MCF 10A (cell line): ENCODE results near the gene POLE3. TPM values are rescaled to one million over a fixed set of nuclear protein-coding genes. Genes with fewer than 3 reads are reported as not detected.

Source experiments
- BruUV-seq: library from RNA; stranded (reverse); fragments of 400-500 nt; replicated peaks from 2 replicates; lab custom pipeline; 2021; lab: Mats Ljungman, UMichigan
- CTCF ChIA-PET: fragments of 300-600 bp; sonication (Branson Sonifier 250); formaldehyde crosslinking; extraction: SDS; loops from one replicate; lab custom pipeline; 2021; ENCODE audit warnings: antibody characterized with exemption, inconsistent platforms; lab: Yijun Ruan, JAX
- POLR2A ChIA-PET: fragments of 300-600, 350-650 bp; sonication (Branson Sonifier 250); formaldehyde crosslinking; extraction: SDS; loops from one replicate; lab custom pipeline; 2020; ENCODE audit warnings: antibody characterized with exemption, inconsistent platforms; lab: Yijun Ruan, JAX
- DNase-seq: peaks from one replicate; pipeline ENCODE4 v3.0.0-alpha.2; 2018; ENCODE audit not compliant: unreplicated experiment
- H3K27ac Mint-ChIP-seq: one replicate; pipeline ENCODE4 v1.8.0; 2022; ENCODE audit warnings: mild to moderate bottlenecking, low read depth, mixed read lengths; ENCODE audit not compliant: unreplicated experiment
- H3K27me3 Mint-ChIP-seq: one replicate; pipeline ENCODE4 v1.8.0; 2022; ENCODE audit warnings: mixed read lengths; ENCODE audit not compliant: insufficient read depth, unreplicated experiment
- H3K36me3 Mint-ChIP-seq: one replicate; pipeline ENCODE4 v1.8.0; 2022; ENCODE audit warnings: mild to moderate bottlenecking, moderate library complexity, mixed read lengths; ENCODE audit not compliant: insufficient read depth, unreplicated experiment
- H3K4me1 Mint-ChIP-seq: one replicate; pipeline ENCODE4 v1.8.0; 2022; ENCODE audit warnings: mixed read lengths; ENCODE audit not compliant: insufficient read depth, unreplicated experiment
- H3K4me3 Mint-ChIP-seq: one replicate; pipeline ENCODE4 v1.8.0; 2022; ENCODE audit warnings: mild to moderate bottlenecking, moderate library complexity, mixed read lengths; ENCODE audit not compliant: unreplicated experiment
- H3K9me3 Mint-ChIP-seq: one replicate; pipeline ENCODE4 v1.8.0; 2022; ENCODE audit warnings: mixed read lengths; ENCODE audit not compliant: unreplicated experiment
- intact Hi-C: fragments of 100-400 bp; cut with micrococcal nuclease; formaldehyde crosslinking; loops from 2 replicates; pipeline ENCODE4 v1.14.1; 2022
- total RNA-seq: library from RNA; stranded (reverse); gene quantifications from 2 replicates; pipeline ENCODE4 v1.2.3, GENCODE V29; 2022
- TF ChIP-seq, protein P1 (sequence below): fragments of 200-600 bp; IDR thresholded peaks from one replicate; pipeline ENCODE4 v1.8.0; 2022; ENCODE audit warnings: antibody characterized with exemption, mild to moderate bottlenecking; ENCODE audit not compliant: unreplicated experiment

Gene POLE3
- total RNA-seq, 1 experiment from 2014 or later, result 54.0 TPM

DNA sequence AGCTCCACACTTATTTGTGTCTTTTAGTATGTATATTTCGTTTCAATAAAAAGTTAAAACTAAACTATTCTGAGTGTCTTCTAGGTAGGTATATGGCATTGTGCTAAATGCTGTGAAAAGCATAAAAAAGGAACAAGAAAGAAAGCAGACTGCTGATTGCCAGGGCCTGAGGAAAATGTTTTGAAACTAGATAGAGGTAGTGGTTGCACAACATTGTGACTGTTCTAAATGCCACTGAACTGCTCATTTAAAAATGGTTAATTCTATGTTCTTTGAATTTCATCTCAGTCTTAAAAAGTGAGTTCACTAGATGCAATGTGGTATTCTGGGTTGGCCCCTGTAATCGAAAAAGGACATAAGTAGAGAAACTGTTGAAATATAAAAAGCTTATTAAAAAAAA is 6.8 kb downstream of the POLE3 start:
- intact Hi-C loops, result loop anchor here (10.0 kb wide), 1 partner anchor 479 kb away; no protein-coding TSS in a partner anchor
- H3K4me3 Mint-ChIP-seq, result no peak overlapping the region
- no peaks in the 10 kb centered on the region for H3K27me3 Mint-ChIP-seq
- peaks cover 27% of the 10 kb centered on the region for H3K4me1 Mint-ChIP-seq
- H3K9me3 Mint-ChIP-seq, result no peaks in the 10 kb centered on the region
- ChIA-PET CTCF (interaction anchor here (0.6 to 12.6 kb wide), 12 partner anchors 48 to 1248 kb away, joined by 3 to 141 read pairs (median 4); partner anchors contain the start of genes CDC26 and PRPF4), POLR2A (interaction anchor here (1.1 to 3.6 kb wide), 3 partner anchors 18 to 128 kb away, joined by 3 to 25 read pairs (median 3); partner anchors contain the start of genes CDC26, PRPF4 and WDR31)
- DNase-seq, result no peak
- no peak overlapping the region for H3K27ac Mint-ChIP-seq
- no TSS peak for BruUV-seq
- TF ChIP-seq, protein P1, sequence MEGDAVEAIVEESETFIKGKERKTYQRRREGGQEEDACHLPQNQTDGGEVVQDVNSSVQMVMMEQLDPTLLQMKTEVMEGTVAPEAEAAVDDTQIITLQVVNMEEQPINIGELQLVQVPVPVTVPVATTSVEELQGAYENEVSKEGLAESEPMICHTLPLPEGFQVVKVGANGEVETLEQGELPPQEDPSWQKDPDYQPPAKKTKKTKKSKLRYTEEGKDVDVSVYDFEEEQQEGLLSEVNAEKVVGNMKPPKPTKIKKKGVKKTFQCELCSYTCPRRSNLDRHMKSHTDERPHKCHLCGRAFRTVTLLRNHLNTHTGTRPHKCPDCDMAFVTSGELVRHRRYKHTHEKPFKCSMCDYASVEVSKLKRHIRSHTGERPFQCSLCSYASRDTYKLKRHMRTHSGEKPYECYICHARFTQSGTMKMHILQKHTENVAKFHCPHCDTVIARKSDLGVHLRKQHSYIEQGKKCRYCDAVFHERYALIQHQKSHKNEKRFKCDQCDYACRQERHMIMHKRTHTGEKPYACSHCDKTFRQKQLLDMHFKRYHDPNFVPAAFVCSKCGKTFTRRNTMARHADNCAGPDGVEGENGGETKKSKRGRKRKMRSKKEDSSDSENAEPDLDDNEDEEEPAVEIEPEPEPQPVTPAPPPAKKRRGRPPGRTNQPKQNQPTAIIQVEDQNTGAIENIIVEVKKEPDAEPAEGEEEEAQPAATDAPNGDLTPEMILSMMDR, result no peak
- peaks cover 20% of the 10 kb centered on the region for H3K36me3 Mint-ChIP-seq

DNA sequence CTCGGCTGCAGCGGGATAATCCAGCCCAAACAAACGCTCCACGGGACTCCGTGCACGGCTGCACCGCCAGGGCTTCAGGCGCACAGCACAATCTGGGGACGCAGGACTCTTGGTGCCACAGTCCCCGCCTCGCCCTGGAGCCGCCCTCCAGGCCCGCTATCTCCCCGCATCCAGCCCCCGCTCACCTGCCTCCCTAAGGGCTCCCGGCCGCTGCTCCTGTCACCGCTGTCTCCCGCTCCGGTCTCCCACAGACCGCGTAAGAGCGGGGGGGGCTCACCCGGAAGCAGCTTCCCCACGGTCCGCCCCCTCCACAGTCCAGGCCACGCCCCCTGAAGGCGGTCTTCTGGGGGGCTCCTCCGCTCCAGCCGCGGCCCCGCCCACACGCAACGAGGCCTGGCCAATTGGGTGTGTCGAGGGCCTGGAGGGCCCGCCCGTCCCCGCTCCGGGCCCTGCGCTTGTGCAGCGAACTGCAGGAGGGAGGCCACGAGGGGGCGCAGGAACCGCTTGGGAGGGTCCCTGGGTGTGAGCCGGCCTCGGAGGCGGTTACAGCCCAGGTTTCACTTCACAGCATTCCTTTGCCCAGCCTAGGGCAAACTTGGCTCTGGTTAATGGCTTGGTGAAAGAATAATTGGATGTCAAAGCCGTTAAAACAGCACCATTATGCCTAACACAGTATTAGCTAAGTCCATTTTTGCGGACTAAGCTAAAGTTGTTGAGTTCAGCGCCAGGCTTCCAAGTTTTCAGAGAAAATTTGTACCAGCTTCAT is 9.3 kb downstream of the POLE3 start, which contains the start of gene ALAD:
TSS of gene ALAD (minus strand) at position 258 of the 766 bp plus-strand sequence. CDS start 7,725 bp downstream, outside the sequence.
- DNase-seq, result peak; percentile 98
- BruUV-seq, result no TSS peak
- Mint-ChIP-seq H3K9me3 (no peaks in the 10 kb centered on the region), H3K36me3 (no peaks in the 10 kb centered on the region), H3K27ac (peak within 1 kb of the TSS; percentile 82), H3K27me3 (no peaks in the 10 kb centered on the region), H3K4me1 (peaks cover 12% of the 10 kb centered on the region), H3K4me3 (peak within 1 kb of the TSS; percentile 97)
- ChIA-PET POLR2A (interaction anchor here (0.6 to 3.6 kb wide), 9 partner anchors 9 to 257 kb away, joined by 3 to 48 read pairs (median 5); partner anchors contain the start of genes C9orf43, CDC26, HDHD3 and POLE3), CTCF (interaction anchor here (0.5 to 12.6 kb wide), 25 partner anchors 9 to 615 kb away, joined by 3 to 141 read pairs (median 4); partner anchors contain the start of genes BSPRY, C9orf43, CDC26 and POLE3)
- intact Hi-C loops, result loop anchor here (1.0 to 10.0 kb wide), 4 partner anchors 92 to 476 kb away; no protein-coding TSS in a partner anchor
- TF ChIP-seq, protein P1, result peak; percentile 86

DNA sequence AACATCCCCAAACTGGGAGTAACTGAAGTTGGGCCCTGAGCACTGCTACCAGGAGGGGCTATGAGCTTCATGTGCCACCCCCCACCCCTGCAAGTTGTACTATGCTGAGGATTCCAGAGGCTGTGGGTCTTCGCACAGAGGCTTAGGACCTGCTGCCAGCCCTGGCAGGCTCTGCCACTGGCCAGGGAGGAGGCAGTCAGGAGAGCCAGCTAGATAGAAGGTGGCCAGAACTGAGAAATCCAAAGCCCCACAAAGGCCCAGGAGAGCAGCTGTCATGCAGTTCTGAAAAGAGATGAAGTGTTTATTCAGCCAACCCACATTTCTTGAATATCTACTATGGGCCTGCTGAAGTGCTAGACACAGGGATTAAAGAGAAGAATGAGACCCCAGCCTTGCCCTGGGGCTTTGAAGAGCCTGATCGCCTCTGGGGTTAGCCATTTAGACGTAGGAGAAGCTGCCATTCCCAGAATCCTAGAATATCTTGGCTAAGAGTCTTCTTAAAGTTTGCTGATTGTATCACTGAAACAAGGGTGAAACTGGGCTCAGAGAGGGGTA is 10.8 kb downstream of the POLE3 start:
- no peaks in the 10 kb centered on the region for H3K27me3 Mint-ChIP-seq
- H3K27ac Mint-ChIP-seq, result peak overlapping the region; percentile 39
- no peaks in the 10 kb centered on the region for H3K9me3 Mint-ChIP-seq
- peaks cover 12% of the 10 kb centered on the region for H3K4me1 Mint-ChIP-seq
- POLR2A ChIA-PET, result interaction anchor here (0.6 to 3.4 kb wide), 4 partner anchors 10 to 60 kb away, joined by 3 to 48 read pairs (median 6); partner anchors contain the start of genes BSPRY, C9orf43, POLE3 and WDR31
- BruUV-seq, result no TSS peak
- TF ChIP-seq, protein P1, result no peak
- intact Hi-C loops, result loop anchor here (2.0 to 10.0 kb wide), 2 partner anchors 259 to 475 kb away; no protein-coding TSS in a partner anchor
- CTCF ChIA-PET, result interaction anchor here (0.9 to 12.6 kb wide), 5 partner anchors 9 to 125 kb away, joined by 3 to 141 read pairs (median 7); partner anchors contain the start of genes C9orf43, CDC26, POLE3 and PRPF4
- no peaks in the 10 kb centered on the region for H3K36me3 Mint-ChIP-seq
- no peak for DNase-seq
- H3K4me3 Mint-ChIP-seq, result peak overlapping the region; percentile 97
